ENCODE data around the gene RPL38.

DNA sequence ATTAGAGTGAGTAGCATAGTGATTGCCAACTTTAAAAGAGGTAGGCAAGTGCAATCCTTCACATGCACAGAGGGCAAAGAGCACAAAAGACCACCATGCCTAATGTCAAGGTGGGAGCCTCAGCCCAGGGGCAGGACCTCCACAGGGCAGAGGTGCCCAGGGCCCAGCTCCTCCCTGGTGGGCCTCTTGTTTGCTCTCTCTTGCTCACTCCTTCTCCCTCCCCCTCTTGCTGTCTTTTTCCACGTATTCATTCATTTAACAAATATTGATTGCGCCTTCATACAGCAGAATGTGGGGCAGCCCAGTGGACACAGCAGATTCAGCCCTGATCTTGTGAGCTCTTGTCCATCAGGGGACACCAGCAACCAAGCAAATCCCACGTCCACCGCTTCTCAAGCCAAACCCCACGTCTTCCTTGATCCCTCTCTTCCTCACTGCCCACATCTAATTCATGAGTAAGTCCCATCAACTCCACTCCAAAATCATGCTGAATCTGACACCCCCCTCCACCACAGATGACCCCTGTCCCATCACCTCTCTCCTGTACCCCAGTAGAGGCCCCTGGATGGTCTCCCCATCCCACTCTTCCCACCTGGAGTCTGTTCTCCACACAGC is 44.1 kb upstream of the RPL38 start:
- TF ChIP-seq, protein P1, sequence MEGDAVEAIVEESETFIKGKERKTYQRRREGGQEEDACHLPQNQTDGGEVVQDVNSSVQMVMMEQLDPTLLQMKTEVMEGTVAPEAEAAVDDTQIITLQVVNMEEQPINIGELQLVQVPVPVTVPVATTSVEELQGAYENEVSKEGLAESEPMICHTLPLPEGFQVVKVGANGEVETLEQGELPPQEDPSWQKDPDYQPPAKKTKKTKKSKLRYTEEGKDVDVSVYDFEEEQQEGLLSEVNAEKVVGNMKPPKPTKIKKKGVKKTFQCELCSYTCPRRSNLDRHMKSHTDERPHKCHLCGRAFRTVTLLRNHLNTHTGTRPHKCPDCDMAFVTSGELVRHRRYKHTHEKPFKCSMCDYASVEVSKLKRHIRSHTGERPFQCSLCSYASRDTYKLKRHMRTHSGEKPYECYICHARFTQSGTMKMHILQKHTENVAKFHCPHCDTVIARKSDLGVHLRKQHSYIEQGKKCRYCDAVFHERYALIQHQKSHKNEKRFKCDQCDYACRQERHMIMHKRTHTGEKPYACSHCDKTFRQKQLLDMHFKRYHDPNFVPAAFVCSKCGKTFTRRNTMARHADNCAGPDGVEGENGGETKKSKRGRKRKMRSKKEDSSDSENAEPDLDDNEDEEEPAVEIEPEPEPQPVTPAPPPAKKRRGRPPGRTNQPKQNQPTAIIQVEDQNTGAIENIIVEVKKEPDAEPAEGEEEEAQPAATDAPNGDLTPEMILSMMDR (IDR thresholded peaks at IDR 0.05) = no peak
- TF ChIP-seq POLR2A (IDR thresholded peaks at IDR 0.05) (no peak), POLR2AphosphoS5 (IDR thresholded peaks at IDR 0.05) (no peak)
